ELR (cell line): ENCODE results near the gene ZNF628.

Experiments used
- DNase-seq: peaks from one replicate; pipeline ENCODE4 v3.0.0-alpha.2; 2015; ENCODE audit warnings: low read depth

ZNF628 gene

DNA sequence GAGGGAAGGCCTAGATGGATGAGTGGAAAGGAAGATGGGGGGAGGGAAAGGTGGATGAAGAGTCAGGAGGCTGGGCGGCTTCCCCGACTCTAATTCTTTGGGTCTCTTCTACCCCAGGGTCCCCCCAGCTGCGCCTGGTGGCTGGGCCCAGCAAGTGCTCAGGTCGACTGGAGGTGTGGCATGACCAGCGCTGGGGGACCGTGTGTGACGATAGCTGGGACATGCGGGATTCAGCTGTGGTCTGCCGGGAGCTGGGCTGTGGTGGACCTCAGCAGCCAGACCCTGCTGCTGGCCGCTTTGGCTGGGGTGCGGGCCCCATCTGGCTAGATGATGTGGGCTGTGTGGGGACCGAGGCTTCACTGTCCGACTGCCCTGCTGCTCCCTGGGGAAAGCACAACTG lies 21.3 kb downstream of the ZNF628 start:
- DNase-seq, result no peak

DNA sequence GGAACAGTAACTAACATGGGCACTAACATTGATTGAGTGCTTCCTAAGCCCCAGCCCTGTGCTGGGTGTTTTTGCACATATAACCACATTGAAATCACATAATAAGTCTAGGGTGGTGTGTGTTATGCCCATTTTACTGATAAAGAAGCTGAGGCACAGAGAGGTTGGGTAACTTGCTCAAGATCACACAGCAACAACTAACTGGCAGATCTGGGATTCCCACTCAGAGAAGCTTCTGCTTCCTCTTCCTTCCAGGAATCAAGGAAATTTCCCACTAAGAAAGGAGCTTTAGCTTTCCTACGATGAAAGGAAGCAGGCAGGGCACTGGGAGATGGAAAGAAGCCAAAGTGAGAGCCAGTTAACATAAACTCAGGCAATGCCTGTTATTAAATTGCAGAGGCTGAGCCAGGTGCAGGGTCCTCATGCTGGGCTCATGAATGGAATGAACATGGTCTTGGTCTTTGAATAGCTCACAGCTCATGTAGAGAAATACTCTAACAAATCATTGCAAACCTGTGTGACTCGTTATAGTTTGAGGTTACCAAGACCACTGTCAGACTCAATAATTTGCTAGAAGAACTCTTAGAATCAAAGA lies 21.9 kb downstream of the ZNF628 start:
- no peak for DNase-seq

DNA sequence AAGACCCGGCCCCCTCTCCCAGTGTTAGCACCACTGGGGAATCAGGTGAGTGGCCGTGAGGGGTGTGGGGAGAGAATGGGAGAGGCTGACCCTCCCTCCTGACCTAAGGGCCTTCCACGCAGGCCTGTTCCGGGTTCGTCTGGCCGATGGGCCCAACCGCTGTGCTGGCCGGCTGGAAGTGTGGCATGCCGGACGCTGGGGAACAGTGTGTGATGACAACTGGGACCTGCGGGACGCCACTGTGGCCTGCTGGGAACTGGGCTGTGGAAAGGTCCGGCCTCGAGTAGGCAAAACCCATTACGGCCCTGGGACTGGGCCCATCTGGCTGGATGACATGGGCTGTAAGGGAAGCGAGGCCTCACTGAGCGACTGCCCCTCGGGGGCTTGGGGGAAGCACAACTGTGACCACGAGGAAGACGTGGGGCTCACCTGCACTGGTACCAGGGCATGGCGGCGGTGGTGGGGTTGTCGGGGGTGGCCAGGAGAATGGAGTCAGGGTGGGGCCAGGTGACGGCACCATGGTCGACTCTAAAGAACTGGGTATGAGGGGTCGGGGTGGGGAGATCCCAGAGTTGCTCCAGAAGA lies 24.0 kb downstream of the ZNF628 start:
- DNase-seq, result no peak

GRCh38 chr19:55502197-55502952 lies 26.0 kb downstream of the ZNF628 start:
- DNase-seq, result no peak

GRCh38 chr19:55503157-55503501 lies 26.7 kb downstream of the ZNF628 start:
- DNase-seq, result no peak

DNA sequence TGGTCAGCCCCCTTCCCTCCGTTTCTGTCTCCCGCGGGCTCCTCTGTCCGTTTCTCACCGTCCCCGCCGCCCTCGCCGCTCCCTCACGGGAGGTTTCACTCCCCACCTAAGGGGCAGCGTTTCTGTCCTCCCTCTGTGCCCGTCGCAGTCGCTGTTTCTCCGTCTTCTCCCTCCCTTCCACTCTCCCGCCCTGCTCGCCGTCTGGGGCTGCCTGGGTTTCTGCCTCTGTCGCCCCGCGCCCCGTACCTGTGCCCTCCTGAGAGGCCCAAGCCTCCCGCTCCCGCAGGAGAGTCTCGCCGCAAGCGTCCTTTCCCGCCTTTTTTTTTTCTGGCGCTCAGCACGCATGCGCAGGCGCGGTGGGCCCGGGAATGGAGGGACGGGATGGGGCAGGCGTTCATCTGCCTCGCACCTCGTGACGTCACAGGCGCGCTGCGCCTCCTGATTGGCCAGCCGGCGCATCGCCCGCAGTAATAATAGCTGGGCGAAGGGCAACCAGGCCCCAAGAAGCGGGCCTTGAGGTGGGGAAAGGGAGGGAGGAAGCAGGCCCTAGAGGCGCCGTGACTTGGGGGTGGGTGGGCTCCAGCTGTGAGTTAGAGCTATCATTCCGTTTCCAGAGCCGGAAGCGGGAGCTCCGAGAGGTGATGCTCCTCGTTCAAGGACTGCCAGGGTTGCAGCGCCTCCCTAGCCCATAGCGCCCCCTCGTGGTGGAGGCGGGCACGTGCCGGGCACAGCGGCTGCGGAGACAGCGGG lies 27.3 kb downstream of the ZNF628 start:
- DNase-seq, result peak; percentile 91

DNA sequence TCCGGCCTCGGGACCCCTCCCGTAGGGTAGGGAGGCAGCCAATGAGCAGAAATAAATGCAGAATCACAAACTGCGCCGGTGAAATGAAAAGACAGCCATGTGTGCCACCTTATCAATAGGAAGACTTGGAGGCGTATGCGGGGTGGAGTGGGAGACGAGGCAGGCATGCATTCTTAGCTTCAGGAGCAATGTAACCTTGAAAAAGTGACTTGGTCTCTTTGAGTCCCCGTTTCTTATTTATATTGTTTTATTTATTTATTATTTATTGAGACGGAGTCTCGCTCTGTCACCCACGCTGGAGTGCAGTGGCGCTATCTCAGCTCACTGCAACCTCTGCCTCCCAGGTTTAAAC lies 27.8 kb downstream of the ZNF628 start:
- no peak for DNase-seq

GRCh38 chr19:55504981-55505380 lies 28.6 kb downstream of the ZNF628 start:
- DNase-seq, result no peak

DNA sequence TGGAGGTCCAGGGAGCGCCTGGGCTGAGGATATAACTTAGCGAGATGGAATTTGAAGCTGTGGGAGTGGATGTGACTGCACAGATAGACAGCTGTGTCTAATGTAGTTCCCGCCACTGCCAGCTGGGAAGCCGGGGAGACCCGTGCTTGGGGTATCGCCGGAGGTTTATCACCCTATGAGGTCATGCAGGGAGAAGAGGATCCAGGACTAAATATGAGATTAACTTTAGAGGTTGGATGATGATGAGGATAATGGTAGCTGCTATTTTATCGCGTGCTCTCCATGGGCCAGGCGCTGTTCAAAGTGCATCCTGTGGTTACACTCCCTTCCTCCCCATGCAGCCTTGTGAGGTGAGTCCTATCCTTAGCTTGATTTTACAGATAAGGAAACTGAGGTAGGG lies 31.7 kb downstream of the ZNF628 start:
- DNase-seq, result no peak

- peak; percentile 95 for DNase-seq
Measured at GRCh38 chr19:55516878-55517620, 40.6 kb downstream of the ZNF628 start.

DNA sequence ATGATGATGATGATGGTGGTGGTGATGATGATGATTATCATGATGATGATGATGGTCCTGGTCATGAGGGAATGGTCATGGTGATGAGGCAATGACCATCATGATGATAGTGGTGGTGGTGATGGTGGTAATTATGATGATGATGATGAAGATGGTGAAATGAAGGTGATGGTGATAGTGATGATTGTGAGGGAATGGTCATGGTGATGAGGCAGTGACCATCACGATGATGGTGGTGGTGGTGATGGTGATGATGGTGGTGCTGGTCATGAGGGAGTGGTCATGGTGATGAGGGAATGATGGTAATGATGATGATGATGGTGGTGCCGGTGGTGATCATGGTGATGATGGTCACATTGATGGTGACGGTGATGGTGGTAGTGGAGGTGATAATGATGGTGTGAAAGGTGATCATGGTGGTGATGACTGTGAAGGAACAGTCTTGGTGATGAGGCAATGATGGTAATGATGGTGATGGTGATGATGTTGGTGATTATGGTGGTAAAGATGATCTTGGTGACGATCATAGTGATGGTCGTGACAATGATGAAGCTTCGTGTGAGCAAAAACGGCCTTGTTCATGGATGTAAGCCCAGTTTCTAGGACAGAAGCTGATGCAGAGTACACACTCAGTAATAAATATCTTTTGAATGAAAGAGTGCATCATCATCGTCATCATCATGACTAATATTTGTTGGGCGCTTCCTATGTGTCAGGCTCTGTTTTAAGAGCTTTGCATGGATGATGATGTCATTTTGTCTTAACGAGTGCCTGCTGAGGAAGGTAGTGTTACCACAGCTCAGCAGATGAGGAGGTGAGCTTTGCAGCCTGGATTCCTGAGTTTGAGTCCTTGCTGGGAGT lies 43.3 kb downstream of the ZNF628 start:
- DNase-seq, result peak; percentile 94

GRCh38 chr19:55520691-55521292 lies 44.4 kb downstream of the ZNF628 start:
- no peak for DNase-seq

GRCh38 chr19:55525289-55526101 lies 49.1 kb downstream of the ZNF628 start:
- DNase-seq, result no peak

- DNase-seq, result peak; percentile 48
Measured at GRCh38 chr19:55526216-55527196, 50.1 kb downstream of the ZNF628 start.

DNA sequence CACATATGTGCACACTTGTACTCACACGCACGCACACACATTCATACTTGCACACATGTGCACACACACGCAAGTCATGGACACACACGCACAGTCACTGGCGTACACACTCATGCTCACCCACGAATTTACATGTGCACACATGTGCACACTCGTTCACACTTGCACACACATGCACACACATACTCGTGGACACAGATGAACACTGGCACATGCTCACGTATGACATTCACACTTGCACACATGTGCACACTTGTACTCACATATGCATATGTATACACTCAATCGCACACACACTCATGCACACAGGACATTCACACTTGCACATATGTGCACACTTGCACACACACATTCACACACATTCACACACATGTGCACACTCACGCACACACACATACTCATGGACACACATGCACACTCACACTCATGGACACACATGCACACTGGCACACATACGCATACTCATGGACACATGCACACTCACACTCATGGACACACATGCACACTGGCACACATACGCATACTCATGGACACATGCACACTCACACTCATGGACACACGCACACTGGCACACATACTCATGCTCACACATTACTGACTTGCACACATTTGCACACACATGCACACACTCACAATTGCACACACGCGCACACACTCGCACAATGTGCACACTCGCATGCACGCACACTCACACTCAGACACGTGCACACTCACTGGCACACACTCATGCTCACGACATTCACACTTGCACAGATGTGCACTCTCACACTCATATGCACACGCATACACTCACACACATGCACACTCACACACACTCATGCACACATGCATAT lies 51.0 kb downstream of the ZNF628 start:
- no peak for DNase-seq

GRCh38 chr19:55528030-55528803 lies 51.8 kb downstream of the ZNF628 start:
- no peak for DNase-seq

DNA sequence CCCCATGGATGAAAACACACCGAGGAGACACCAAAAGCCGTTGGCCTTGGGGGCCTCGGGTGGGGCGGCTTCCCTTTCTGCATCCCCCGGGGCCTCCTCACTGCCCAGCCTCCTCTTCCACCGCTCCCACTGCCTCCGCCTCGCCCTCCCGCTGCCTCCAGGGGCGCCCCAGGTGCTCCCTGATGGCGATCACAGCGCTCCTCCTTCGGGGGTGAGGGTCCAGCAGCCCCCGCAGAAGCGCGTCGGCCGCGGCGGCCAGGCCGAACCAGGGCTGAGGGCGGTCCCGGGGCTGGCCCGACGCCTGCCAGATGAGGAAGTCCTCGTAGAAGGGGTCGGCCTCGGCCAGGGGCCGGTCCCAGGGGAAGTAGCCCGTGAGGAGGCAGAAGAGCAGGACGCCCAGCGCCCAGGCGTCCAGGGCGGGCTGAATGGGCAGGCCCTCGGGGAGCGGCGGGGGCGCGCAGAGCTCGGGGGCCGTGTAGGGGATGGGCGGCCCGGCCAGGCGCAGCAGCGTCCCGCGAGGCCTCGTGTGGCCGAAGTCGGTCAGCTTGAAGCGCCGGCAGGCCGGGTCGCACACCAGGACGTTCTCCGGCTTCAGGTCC lies 53.3 kb downstream of the ZNF628 start:
- DNase-seq, result no peak
